SJCRH30 (cell line): Measurements from ENCODE around the gene EBF3. TPM values are rescaled to one million over a fixed set of nuclear protein-coding genes. Genes with fewer than 3 reads are reported as not detected.
"Not testable (repeated sequence)": the region's sequence is repeated elsewhere in the genome, so short reads cannot be mapped to it uniquely, and the experiment has no call there.

ENCODE experiments used
- DNase-seq, 2 experiments: peaks; one replicate each; pipeline ENCODE4 v3.0.0-alpha.2; 2015 to 2020
- H3K27ac ChIP-seq: fragments of 250-450 bp; sonication (Bioruptor Pico); 2 replicates; pipeline ENCODE4 v1.5.1; 2020; ENCODE audit warnings: mild to moderate bottlenecking, moderate library complexity
- H3K27me3 ChIP-seq: fragments of 250-450 bp; sonication (Bioruptor Pico); 2 replicates; pipeline ENCODE4 v1.5.1; 2020; ENCODE audit warnings: mild to moderate bottlenecking, moderate library complexity
- H3K36me3 ChIP-seq: fragments of 250-450 bp; sonication (Bioruptor Pico); 2 replicates; pipeline ENCODE4 v1.5.1; 2020; ENCODE audit warnings: mild to moderate bottlenecking, moderate library complexity
- H3K4me1 ChIP-seq: fragments of 250-450 bp; sonication (Bioruptor Pico); 2 replicates; pipeline ENCODE4 v1.5.1; 2020; ENCODE audit warnings: mild to moderate bottlenecking, moderate library complexity
- H3K4me3 ChIP-seq: fragments of 250-450 bp; sonication (Bioruptor Pico); 2 replicates; pipeline ENCODE4 v1.5.1; 2020; ENCODE audit warnings: mild to moderate bottlenecking, moderate library complexity
- H3K9me3 ChIP-seq: fragments of 250-450 bp; sonication (Bioruptor Pico); replicated peaks from 2 replicates; pipeline ENCODE4 v1.5.1; 2020; ENCODE audit warnings: mild to moderate bottlenecking, moderate library complexity
- total RNA-seq: library from RNA; depleted of rRNA; stranded (reverse); fragments of >200 nt; shearing (Covaris generic); gene quantifications from 2 replicates; pipeline ENCODE4 v1.2.3, GENCODE V29; 2014

The EBF3 gene
- total RNA-seq, 1 experiment from 2014 or later: 13.1 TPM

GRCh38 chr10:129922598-129923123 is 41.4 kb downstream of the EBF3 start:
- Histone ChIP-seq H3K36me3 (no peaks in the 10 kb centered on the region), H3K4me3 (no peak overlapping the region), H3K4me1 (no peaks in the 10 kb centered on the region), H3K27ac (no peak overlapping the region), H3K9me3 (no peaks in the 10 kb centered on the region), H3K27me3 (no peaks in the 10 kb centered on the region)
- DNase-seq: no peak

GRCh38 chr10:129921801-129922597 is 42.1 kb downstream of the EBF3 start:
- H3K27me3 ChIP-seq: no peaks in the 10 kb centered on the region
- no peaks in the 10 kb centered on the region for H3K9me3 ChIP-seq
- H3K27ac ChIP-seq: no peak overlapping the region
- H3K4me3 ChIP-seq: no peak overlapping the region
- DNase-seq: no peak
- H3K36me3 ChIP-seq: no peaks in the 10 kb centered on the region
- H3K4me1 ChIP-seq: no peaks in the 10 kb centered on the region

- Histone ChIP-seq H3K27me3 (no peaks in the 10 kb centered on the region), H3K9me3 (no peaks in the 10 kb centered on the region), H3K27ac (no peak overlapping the region), H3K4me1 (no peaks in the 10 kb centered on the region), H3K36me3 (no peaks in the 10 kb centered on the region), H3K4me3 (no peak overlapping the region)
- no peak for DNase-seq
Measured at GRCh38 chr10:129921065-129921670, 42.9 kb downstream of the EBF3 start.

- H3K4me3 ChIP-seq, H3K4me1 ChIP-seq, H3K27me3 ChIP-seq, H3K9me3 ChIP-seq, H3K36me3 ChIP-seq, DNase-seq, H3K27ac ChIP-seq: not testable (repeated sequence)
Measured at GRCh38 chr10:129920187-129920586, 43.9 kb downstream of the EBF3 start.

GRCh38 chr10:129919358-129919757 is 44.7 kb downstream of the EBF3 start:
- Histone ChIP-seq H3K27me3 (no peaks in the 10 kb centered on the region), H3K4me3 (no peak overlapping the region), H3K9me3 (no peaks in the 10 kb centered on the region), H3K36me3 (no peaks in the 10 kb centered on the region), H3K27ac (no peak overlapping the region), H3K4me1 (no peaks in the 10 kb centered on the region)
- DNase-seq: no peak

GRCh38 chr10:129918836-129919235 is 45.2 kb downstream of the EBF3 start:
- Histone ChIP-seq H3K27me3 (no peaks in the 10 kb centered on the region), H3K36me3 (no peaks in the 10 kb centered on the region), H3K4me3 (no peak overlapping the region), H3K27ac (no peak overlapping the region), H3K9me3 (no peaks in the 10 kb centered on the region), H3K4me1 (peaks cover under 1% of the 10 kb centered on the region; the same call in 1 of the 2 replicates)
- DNase-seq: no peak

- Histone ChIP-seq H3K27me3 (no peaks in the 10 kb centered on the region), H3K27ac (no peak overlapping the region), H3K4me1 (peaks cover 4% of the 10 kb centered on the region; the same call in 1 of the 2 replicates), H3K4me3 (no peak overlapping the region), H3K9me3 (no peaks in the 10 kb centered on the region), H3K36me3 (no peaks in the 10 kb centered on the region)
- DNase-seq: no peak
Measured at GRCh38 chr10:129918401-129918800, 45.7 kb downstream of the EBF3 start.

- no peaks in the 10 kb centered on the region for H3K27me3 ChIP-seq
- peaks cover 6% of the 10 kb centered on the region; the same call in 1 of the 2 replicates for H3K4me1 ChIP-seq
- no peak for DNase-seq
- no peak overlapping the region for H3K27ac ChIP-seq
- H3K4me3 ChIP-seq: no peak overlapping the region
- no peaks in the 10 kb centered on the region for H3K36me3 ChIP-seq
- no peaks in the 10 kb centered on the region for H3K9me3 ChIP-seq
Measured at GRCh38 chr10:129917936-129918335, 46.1 kb downstream of the EBF3 start.

GRCh38 chr10:129916506-129916995 is 47.5 kb downstream of the EBF3 start:
- Histone ChIP-seq H3K27me3 (no peaks in the 10 kb centered on the region), H3K27ac (no peak overlapping the region), H3K36me3 (no peaks in the 10 kb centered on the region), H3K4me3 (no peak overlapping the region), H3K4me1 (peaks cover 17% of the 10 kb centered on the region; the same call in 1 of the 2 replicates), H3K9me3 (no peaks in the 10 kb centered on the region)
- no peak for DNase-seq

- no peak overlapping the region for H3K27ac ChIP-seq
- H3K4me1 ChIP-seq: peaks cover 19% of the 10 kb centered on the region; the same call in 1 of the 2 replicates
Measured at GRCh38 chr10:129915526-129916378, 48.3 kb downstream of the EBF3 start.

GRCh38 chr10:129914960-129915359 is 49.1 kb downstream of the EBF3 start:
- Histone ChIP-seq H3K4me3 (no peak overlapping the region), H3K4me1 (peaks cover 19% of the 10 kb centered on the region; the same call in 1 of the 2 replicates), H3K9me3 (no peaks in the 10 kb centered on the region), H3K27me3 (no peaks in the 10 kb centered on the region), H3K27ac (no peak overlapping the region), H3K36me3 (no peaks in the 10 kb centered on the region)
- DNase-seq: no peak

More at GRCh38 chr10:129915526-129916378, 48.3 kb downstream of the EBF3 start:
- no peak for DNase-seq
- Histone ChIP-seq H3K27me3 (no peaks in the 10 kb centered on the region), H3K4me3 (no peak overlapping the region), H3K36me3 (no peaks in the 10 kb centered on the region), H3K9me3 (no peaks in the 10 kb centered on the region)

- Histone ChIP-seq H3K4me1 (peaks cover 19% of the 10 kb centered on the region; the same call in 1 of the 2 replicates), H3K27ac (no peak overlapping the region; the same call in 1 of the 2 replicates), H3K36me3 (no peaks in the 10 kb centered on the region)
Measured at GRCh38 chr10:129914153-129914855, 49.8 kb downstream of the EBF3 start.

GRCh38 chr10:129912986-129913695 is 50.9 kb downstream of the EBF3 start:
- peak; percentile 37 to 42 for DNase-seq
- Histone ChIP-seq H3K4me1 (peaks cover 19% of the 10 kb centered on the region; the same call in 1 of the 2 replicates), H3K27ac (peak overlapping the region; percentile 84), H3K27me3 (no peaks in the 10 kb centered on the region), H3K4me3 (no peak overlapping the region), H3K9me3 (no peaks in the 10 kb centered on the region), H3K36me3 (no peaks in the 10 kb centered on the region)

More at GRCh38 chr10:129914153-129914855, 49.8 kb downstream of the EBF3 start:
- Histone ChIP-seq H3K4me3 (no peak overlapping the region), H3K27me3 (no peaks in the 10 kb centered on the region), H3K9me3 (no peaks in the 10 kb centered on the region)
- DNase-seq: no peak
